Heart left ventricle (tissue), 13 donors: Measurements from ENCODE around the gene PIP4K2A.

Experiments
- POLR2A ChIP-seq, 2 donors: fragments of 450-650 bp; IDR thresholded peaks; one replicate each; pipeline ENCODE4 v1.6.1; 2017; ENCODE audit warnings: antibody characterized with exemption in 2 of 2, mild to moderate bottlenecking in 2 of 2, moderate library complexity in 2 of 2
- TF ChIP-seq, protein P1 (sequence below), 12 donors: fragments of 200-600 bp; sonication (generic) in 4 of 12; IDR thresholded peaks; one replicate each; pipeline versions ENCODE4 v1.5.0 to v1.8.0; 2018 to 2022; ENCODE audit warnings: antibody characterized with exemption in 12 of 12, mild to moderate bottlenecking in 5 of 12
- donor health status: ischemic (EF 13 %, LVEDD 7.1; RV severe dilation, severe dysfunction).
- donor health status: DM: no; HTN: yes; CAD: no.
- donor health status: DM: no; HTN: no; CAD: no.
- donor health status: ischemic (EF 25% LVEDD 6.9; RV normal size, moderate dysfunction).
- donor health status: ischemic (EF 25% LVEDD 5.7; RV mildly dilated, moderate dysfunction).
- donor health status: ischemic (EF 35%, LVEDD 5.7; RV mildly dilated, moderate dysfunction).
- donor health status: nonischemic (EF 11% LVEDD 7.7; RV severe dilation, severe dysfunction).
- donor health status: DM: yes; HTN: yes; CAD: no.
- donor health status: PGD.
- donor health status: ischemic (EF 29% LVEDD 5.4; RV normal size, mild dysfunction).
- donor health status: nonischemic (EF 23%, LVEDD 6.1; RV moderate dilation, normal function).

DNA sequence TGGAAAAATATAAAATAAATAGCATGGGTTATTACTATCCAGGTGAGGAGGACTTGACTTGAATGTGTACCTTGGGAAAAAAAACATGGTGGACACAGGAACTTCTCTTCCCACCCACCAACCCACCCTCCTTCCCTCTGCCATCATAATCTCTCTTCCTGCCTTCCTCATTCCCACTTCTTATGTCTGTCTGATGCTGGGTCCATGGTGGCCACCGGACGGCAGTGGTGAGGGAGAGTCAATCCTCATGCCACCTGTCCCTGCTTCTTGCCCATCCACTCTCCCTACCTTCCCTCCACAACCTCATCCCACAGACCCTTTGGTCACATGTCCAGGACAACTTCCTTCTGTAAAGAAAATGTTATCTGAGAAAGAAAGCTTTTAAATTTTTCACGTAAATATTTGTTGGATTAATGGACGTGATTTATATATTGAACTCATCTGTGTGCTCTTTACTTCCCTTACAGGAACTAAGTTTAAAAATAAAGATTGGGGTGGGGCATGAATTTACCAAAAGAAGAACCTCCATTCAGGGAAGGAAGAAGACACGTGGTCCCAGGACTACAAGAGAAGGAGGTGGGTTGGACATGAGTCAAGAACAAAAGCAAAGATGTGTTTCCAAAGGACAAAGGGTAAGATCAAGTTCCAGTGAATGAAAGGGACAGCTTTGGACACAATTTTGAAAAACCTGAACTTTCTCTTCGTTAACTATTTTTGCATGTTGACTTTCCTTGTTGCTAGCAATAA lies 104.5 kb downstream of the PIP4K2A start:
- TF ChIP-seq, protein P1, sequence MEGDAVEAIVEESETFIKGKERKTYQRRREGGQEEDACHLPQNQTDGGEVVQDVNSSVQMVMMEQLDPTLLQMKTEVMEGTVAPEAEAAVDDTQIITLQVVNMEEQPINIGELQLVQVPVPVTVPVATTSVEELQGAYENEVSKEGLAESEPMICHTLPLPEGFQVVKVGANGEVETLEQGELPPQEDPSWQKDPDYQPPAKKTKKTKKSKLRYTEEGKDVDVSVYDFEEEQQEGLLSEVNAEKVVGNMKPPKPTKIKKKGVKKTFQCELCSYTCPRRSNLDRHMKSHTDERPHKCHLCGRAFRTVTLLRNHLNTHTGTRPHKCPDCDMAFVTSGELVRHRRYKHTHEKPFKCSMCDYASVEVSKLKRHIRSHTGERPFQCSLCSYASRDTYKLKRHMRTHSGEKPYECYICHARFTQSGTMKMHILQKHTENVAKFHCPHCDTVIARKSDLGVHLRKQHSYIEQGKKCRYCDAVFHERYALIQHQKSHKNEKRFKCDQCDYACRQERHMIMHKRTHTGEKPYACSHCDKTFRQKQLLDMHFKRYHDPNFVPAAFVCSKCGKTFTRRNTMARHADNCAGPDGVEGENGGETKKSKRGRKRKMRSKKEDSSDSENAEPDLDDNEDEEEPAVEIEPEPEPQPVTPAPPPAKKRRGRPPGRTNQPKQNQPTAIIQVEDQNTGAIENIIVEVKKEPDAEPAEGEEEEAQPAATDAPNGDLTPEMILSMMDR (IDR thresholded peaks at IDR 0.05) = no peak
- no peak for TF ChIP-seq POLR2A (IDR thresholded peaks at IDR 0.05)
